Ascending aorta (tissue), 2 donors: ENCODE results near the gene ZNF783. TPM values are rescaled to one million over a fixed set of nuclear protein-coding genes. Genes with fewer than 3 reads are reported as not detected.
A peak's percentile ranks its signal among the peaks of the same experiment; 100 is the strongest.

ENCODE experiments used
- DNase-seq, 2 donors: peaks; one replicate each; pipeline ENCODE4 v3.0.0-alpha.2; 2019; ENCODE audit warnings: low spot score in 2 of 2
- H3K27ac ChIP-seq, 2 donors: fragments of 200-600 bp; sonication (generic); one replicate each; pipeline ENCODE4 v1.5.1; 2016 to 2017; ENCODE audit warnings: mild to moderate bottlenecking in 1 of 2
- H3K27me3 ChIP-seq: fragments of 200-600 bp; sonication (generic); one replicate; pipeline ENCODE4 v1.5.1; 2017
- H3K36me3 ChIP-seq, 2 donors: fragments of 200-600 bp; sonication (generic); one replicate each; pipeline ENCODE4 v1.5.1; 2016
- H3K4me1 ChIP-seq, 2 donors: fragments of 200-600 bp; sonication (generic); one replicate each; pipeline ENCODE4 v1.5.1; 2016 to 2017; ENCODE audit warnings: mild to moderate bottlenecking in 1 of 2
- H3K4me3 ChIP-seq, 2 donors: fragments of 200-600 bp; sonication (generic); one replicate each; pipeline ENCODE4 v1.5.1; 2016 to 2017; ENCODE audit warnings: mild to moderate bottlenecking in 1 of 2
- H3K9me3 ChIP-seq, 2 donors: fragments of 200-600 bp; sonication (generic); one replicate each; pipeline ENCODE4 v1.5.1; 2016
- intact Hi-C: fragments of 100-400 bp; cut with DNase I; formaldehyde crosslinking; loops from one replicate; pipeline ENCODE4 v1.15.1; 2023
- total RNA-seq: library from RNA; depleted of rRNA; stranded (reverse); fragments of >200 nt; gene quantifications from one replicate; pipeline ENCODE4 v1.1.0, GENCODE V29; 2016
- TF ChIP-seq, protein P1 (sequence below), 3 experiments: fragments of 200-600 bp in 2 of 3; fragments of 450-650 bp in 1 of 3; sonication (generic) in 2 of 3; IDR thresholded peaks; one replicate each; pipeline ENCODE4 v1.5.1; 2016 to 2019; ENCODE audit warnings: antibody characterized with exemption in 3 of 3, mild to moderate bottlenecking in 1 of 3, moderate library complexity in 1 of 3

The ZNF783 gene
- total RNA-seq, 1 donor from 2014 or later, result 25.7 TPM

- intact Hi-C loops, result no loop called here
- no peak for DNase-seq
- Histone ChIP-seq H3K9me3 (no peaks in the 10 kb centered on the region), H3K27me3 (no peaks in the 10 kb centered on the region), H3K36me3 (no peaks in the 10 kb centered on the region), H3K27ac (no peak overlapping the region), H3K4me3 (no peak overlapping the region), H3K4me1 (no peaks in the 10 kb centered on the region)
- TF ChIP-seq, protein P1, sequence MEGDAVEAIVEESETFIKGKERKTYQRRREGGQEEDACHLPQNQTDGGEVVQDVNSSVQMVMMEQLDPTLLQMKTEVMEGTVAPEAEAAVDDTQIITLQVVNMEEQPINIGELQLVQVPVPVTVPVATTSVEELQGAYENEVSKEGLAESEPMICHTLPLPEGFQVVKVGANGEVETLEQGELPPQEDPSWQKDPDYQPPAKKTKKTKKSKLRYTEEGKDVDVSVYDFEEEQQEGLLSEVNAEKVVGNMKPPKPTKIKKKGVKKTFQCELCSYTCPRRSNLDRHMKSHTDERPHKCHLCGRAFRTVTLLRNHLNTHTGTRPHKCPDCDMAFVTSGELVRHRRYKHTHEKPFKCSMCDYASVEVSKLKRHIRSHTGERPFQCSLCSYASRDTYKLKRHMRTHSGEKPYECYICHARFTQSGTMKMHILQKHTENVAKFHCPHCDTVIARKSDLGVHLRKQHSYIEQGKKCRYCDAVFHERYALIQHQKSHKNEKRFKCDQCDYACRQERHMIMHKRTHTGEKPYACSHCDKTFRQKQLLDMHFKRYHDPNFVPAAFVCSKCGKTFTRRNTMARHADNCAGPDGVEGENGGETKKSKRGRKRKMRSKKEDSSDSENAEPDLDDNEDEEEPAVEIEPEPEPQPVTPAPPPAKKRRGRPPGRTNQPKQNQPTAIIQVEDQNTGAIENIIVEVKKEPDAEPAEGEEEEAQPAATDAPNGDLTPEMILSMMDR (IDR thresholded peaks at IDR 0.05), result no peak
These were observed 38.8 kb downstream of the ZNF783 start for GRCh38 chr7:149300620-149301285.

- Histone ChIP-seq H3K4me1 (no peaks in the 10 kb centered on the region), H3K9me3 (no peaks in the 10 kb centered on the region), H3K36me3 (no peaks in the 10 kb centered on the region), H3K4me3 (no peak overlapping the region), H3K27ac (no peak overlapping the region), H3K27me3 (no peaks in the 10 kb centered on the region)
- intact Hi-C loops, result no loop called here
- DNase-seq, result peak in 1 of 2 donors; percentile 24
- TF ChIP-seq, protein P1 (IDR thresholded peaks at IDR 0.05), result no peak
These were observed 40.2 kb downstream of the ZNF783 start for GRCh38 chr7:149302222-149302621.

- no peak overlapping the region for H3K4me3 ChIP-seq
- intact Hi-C loops, result no loop called here
- H3K36me3 ChIP-seq, result no peaks in the 10 kb centered on the region
- H3K4me1 ChIP-seq, result no peaks in the 10 kb centered on the region
- TF ChIP-seq, protein P1 (IDR thresholded peaks at IDR 0.05), result no peak
- no peak for DNase-seq
- no peak overlapping the region for H3K27ac ChIP-seq
- H3K27me3 ChIP-seq, result no peaks in the 10 kb centered on the region
- H3K9me3 ChIP-seq, result no peaks in the 10 kb centered on the region
These were observed 40.9 kb downstream of the ZNF783 start for GRCh38 chr7:149302865-149303264.

DNA sequence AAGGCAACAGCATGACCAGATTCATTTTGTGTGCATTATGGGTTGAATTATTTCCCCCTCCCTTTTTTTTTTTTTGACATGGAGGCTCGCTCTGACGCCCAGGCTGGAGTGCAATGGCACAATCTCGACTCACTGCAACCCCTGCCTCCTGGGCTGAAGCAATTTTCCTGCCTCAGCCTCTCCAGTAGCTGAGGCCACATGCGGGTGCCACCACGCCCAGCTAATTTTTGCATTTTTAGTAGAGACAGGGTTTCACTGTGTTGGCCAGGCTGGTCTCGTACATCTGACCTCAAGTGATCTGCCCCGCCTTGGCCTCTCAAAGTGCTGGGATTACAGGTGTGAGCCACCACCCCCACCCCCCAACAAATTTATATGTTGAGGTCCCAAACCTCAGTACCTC, 42.0 kb downstream of the ZNF783 start:
- no peak overlapping the region for H3K4me3 ChIP-seq
- H3K9me3 ChIP-seq, result no peaks in the 10 kb centered on the region
- DNase-seq, result peak in 1 of 2 donors; percentile 24
- no peaks in the 10 kb centered on the region for H3K4me1 ChIP-seq
- H3K27ac ChIP-seq, result no peak overlapping the region
- intact Hi-C loops, result no loop called here
- TF ChIP-seq, protein P1 (IDR thresholded peaks at IDR 0.05), result no peak
- H3K27me3 ChIP-seq, result no peaks in the 10 kb centered on the region
- H3K36me3 ChIP-seq, result no peaks in the 10 kb centered on the region

- no peak overlapping the region for H3K27ac ChIP-seq
- intact Hi-C loops, result no loop called here
- no peaks in the 10 kb centered on the region for H3K27me3 ChIP-seq
- no peaks in the 10 kb centered on the region for H3K36me3 ChIP-seq
- DNase-seq, result no peak
- H3K4me1 ChIP-seq, result no peaks in the 10 kb centered on the region
- TF ChIP-seq, protein P1 (IDR thresholded peaks at IDR 0.05), result no peak
- no peaks in the 10 kb centered on the region for H3K9me3 ChIP-seq
- no peak overlapping the region for H3K4me3 ChIP-seq
These were observed 44.9 kb downstream of the ZNF783 start for GRCh38 chr7:149306854-149307253.
